WERI-Rb-1 (cell line): ENCODE results near the gene ANKRD24.
"Not testable (repeated sequence)": the region's sequence is repeated elsewhere in the genome, so short reads cannot be mapped to it uniquely, and the experiment has no call there.

Experiments
- DNase-seq: peaks from one replicate; pipeline ENCODE4 v3.0.0-alpha.2; 2020
- H3K27ac ChIP-seq: fragments of 250-450 bp; sonication (Bioruptor Pico); 2 replicates; pipeline ENCODE4 v1.5.1; 2020; ENCODE audit warnings: mild to moderate bottlenecking, moderate library complexity
- H3K27me3 ChIP-seq: fragments of 250-450 bp; sonication (Bioruptor Pico); 2 replicates; pipeline ENCODE4 v1.5.1; 2021; ENCODE audit warnings: mild to moderate bottlenecking, low read depth, moderate library complexity; ENCODE audit not compliant: insufficient read depth, severe bottlenecking
- H3K36me3 ChIP-seq: fragments of 250-450 bp; sonication (Bioruptor Pico); 2 replicates; pipeline ENCODE4 v1.5.1; 2020; ENCODE audit warnings: mild to moderate bottlenecking, moderate library complexity
- H3K4me3 ChIP-seq: 2 replicates; pipeline ENCODE4 v1.5.1; 2011; ENCODE audit warnings: low read depth, mild to moderate bottlenecking, control low read depth, low read length
- H3K9me3 ChIP-seq: fragments of 250-450 bp; sonication (Bioruptor Pico); 2 replicates; pipeline ENCODE4 v1.5.1; 2021; ENCODE audit warnings: mild to moderate bottlenecking, moderate library complexity; ENCODE audit not compliant: severe bottlenecking
- TF ChIP-seq, protein P1 (sequence below): IDR thresholded peaks from 2 replicates; pipeline ENCODE4 v1.5.1; 2011; ENCODE audit warnings: low read depth, mild to moderate bottlenecking, control low read depth, inconsistent platforms, low read length

The ANKRD24 gene

DNA sequence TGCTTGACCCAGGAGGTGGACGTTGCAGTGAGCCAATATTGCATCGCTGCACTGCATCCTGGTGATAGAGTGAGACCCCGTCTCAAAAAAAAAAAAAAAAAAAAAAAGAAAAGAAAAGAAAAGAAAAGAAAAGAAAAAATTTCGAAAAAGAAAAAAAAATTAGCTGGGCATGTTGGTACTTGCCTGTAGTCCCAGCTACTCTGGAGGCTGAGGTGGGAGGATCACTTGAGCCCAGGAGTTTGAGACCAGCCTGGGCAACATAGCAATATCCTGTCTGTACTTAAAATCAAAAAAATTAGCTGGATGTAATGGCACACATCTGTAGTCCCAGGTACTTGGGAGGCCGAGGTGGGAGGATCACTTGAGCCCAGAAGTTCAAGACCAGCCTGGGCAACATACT, 49.6 kb downstream of the ANKRD24 start:
- H3K9me3 ChIP-seq, H3K36me3 ChIP-seq, H3K27me3 ChIP-seq, DNase-seq, H3K27ac ChIP-seq, H3K4me3 ChIP-seq: not testable (repeated sequence)

- DNase-seq, result no peak
- H3K36me3 ChIP-seq, result no peaks in the 10 kb centered on the region
- H3K9me3 ChIP-seq, result no peaks in the 10 kb centered on the region
- no peak overlapping the region for H3K4me3 ChIP-seq
- H3K27me3 ChIP-seq, result no peaks in the 10 kb centered on the region
- H3K27ac ChIP-seq, result no peak overlapping the region
- TF ChIP-seq, protein P1, sequence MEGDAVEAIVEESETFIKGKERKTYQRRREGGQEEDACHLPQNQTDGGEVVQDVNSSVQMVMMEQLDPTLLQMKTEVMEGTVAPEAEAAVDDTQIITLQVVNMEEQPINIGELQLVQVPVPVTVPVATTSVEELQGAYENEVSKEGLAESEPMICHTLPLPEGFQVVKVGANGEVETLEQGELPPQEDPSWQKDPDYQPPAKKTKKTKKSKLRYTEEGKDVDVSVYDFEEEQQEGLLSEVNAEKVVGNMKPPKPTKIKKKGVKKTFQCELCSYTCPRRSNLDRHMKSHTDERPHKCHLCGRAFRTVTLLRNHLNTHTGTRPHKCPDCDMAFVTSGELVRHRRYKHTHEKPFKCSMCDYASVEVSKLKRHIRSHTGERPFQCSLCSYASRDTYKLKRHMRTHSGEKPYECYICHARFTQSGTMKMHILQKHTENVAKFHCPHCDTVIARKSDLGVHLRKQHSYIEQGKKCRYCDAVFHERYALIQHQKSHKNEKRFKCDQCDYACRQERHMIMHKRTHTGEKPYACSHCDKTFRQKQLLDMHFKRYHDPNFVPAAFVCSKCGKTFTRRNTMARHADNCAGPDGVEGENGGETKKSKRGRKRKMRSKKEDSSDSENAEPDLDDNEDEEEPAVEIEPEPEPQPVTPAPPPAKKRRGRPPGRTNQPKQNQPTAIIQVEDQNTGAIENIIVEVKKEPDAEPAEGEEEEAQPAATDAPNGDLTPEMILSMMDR, result no peak
Measured at GRCh38 chr19:4232614-4233281, 50.3 kb downstream of the ANKRD24 start.

DNA sequence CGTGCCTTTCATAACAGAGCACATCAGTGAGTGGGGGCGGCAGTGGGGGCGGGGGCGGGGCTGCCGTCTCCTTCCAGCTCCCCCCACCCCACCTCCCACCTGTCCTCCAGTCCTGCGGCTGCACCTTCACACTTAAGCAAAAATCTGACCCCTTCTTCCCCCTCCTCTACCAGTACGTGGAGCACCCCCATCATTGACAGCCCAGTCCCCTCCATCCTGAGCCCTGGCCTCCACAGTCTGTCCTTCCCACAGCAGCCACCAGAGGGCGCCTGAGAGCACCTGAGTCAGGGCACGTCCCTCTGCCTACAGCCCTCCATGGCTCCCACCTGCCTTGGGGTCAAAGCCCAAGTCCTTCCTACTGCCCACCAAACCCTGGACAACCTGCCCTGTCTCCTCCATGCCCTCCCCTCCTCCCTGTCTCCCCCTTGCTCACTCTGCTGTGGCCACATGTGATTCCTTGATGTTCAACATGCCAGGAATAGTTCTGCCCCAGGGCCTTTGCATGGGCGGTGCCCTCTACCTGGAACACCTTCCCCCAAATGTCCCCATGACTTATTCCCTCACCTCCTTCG, 50.9 kb downstream of the ANKRD24 start:
- H3K9me3 ChIP-seq, result no peaks in the 10 kb centered on the region
- TF ChIP-seq, protein P1, result peak; percentile 91
- no peaks in the 10 kb centered on the region for H3K27me3 ChIP-seq
- DNase-seq, result peak; percentile 69
- H3K27ac ChIP-seq, result no peak overlapping the region
- H3K4me3 ChIP-seq, result no peak overlapping the region
- H3K36me3 ChIP-seq, result no peaks in the 10 kb centered on the region

- Histone ChIP-seq H3K4me3 (no peak overlapping the region), H3K27ac (no peak overlapping the region)
- no peak for DNase-seq
Measured at GRCh38 chr19:4234142-4234861, 51.8 kb downstream of the ANKRD24 start.

GRCh38 chr19:4234862-4235201, 52.3 kb downstream of the ANKRD24 start:
- Histone ChIP-seq H3K27me3 (no peaks in the 10 kb centered on the region), H3K36me3 (no peaks in the 10 kb centered on the region), H3K4me3 (no peak overlapping the region), H3K9me3 (no peaks in the 10 kb centered on the region), H3K27ac (no peak overlapping the region)
- no peak for DNase-seq
- TF ChIP-seq, protein P1, result no peak

More at GRCh38 chr19:4234142-4234861, 51.8 kb downstream of the ANKRD24 start:
- H3K27me3 ChIP-seq, result no peaks in the 10 kb centered on the region
- TF ChIP-seq, protein P1, result no peak
- H3K9me3 ChIP-seq, result no peaks in the 10 kb centered on the region
- no peaks in the 10 kb centered on the region for H3K36me3 ChIP-seq

- H3K9me3 ChIP-seq, result peaks cover 13% of the 10 kb centered on the region
- H3K27ac ChIP-seq, DNase-seq, H3K4me3 ChIP-seq, H3K27me3 ChIP-seq, H3K36me3 ChIP-seq: not testable (repeated sequence)
Measured at GRCh38 chr19:4237510-4237909, 55.0 kb downstream of the ANKRD24 start.
